Fibroblast of mammary gland (primary cell): ENCODE results near the gene COPZ1.
"Not testable (repeated sequence)": the region's sequence is repeated elsewhere in the genome, so short reads cannot be mapped to it uniquely, and the experiment has no call there.

Source experiments
- DNase-seq: peaks from one replicate; pipeline ENCODE4 v3.0.0-alpha.2; 2010; ENCODE audit warnings: low read depth
- H3K4me3 ChIP-seq: 2 replicates; pipeline ENCODE4 v1.5.1; 2011; ENCODE audit warnings: low read depth, mild to moderate bottlenecking, low read length, moderate library complexity; ENCODE audit not compliant: control insufficient read depth
- CTCF ChIP-seq: conservative IDR thresholded peaks from 2 replicates; pipeline ENCODE4 v1.5.1; 2011; ENCODE audit warnings: low read depth, low read length, inconsistent platforms; ENCODE audit not compliant: control insufficient read depth, insufficient read depth

COPZ1 gene

GRCh38 chr12:54301428-54302048 lies 23.4 kb upstream of the COPZ1 start:
- H3K4me3 ChIP-seq = no peak overlapping the region
- no peak for DNase-seq
- TF ChIP-seq CTCF = no peak

GRCh38 chr12:54303640-54304039 lies 21.3 kb upstream of the COPZ1 start:
- no peak for TF ChIP-seq CTCF
- no peak overlapping the region for H3K4me3 ChIP-seq
- DNase-seq = no peak

GRCh38 chr12:54304187-54304810 lies 20.6 kb upstream of the COPZ1 start:
- DNase-seq = no peak
- no peak overlapping the region for H3K4me3 ChIP-seq
- TF ChIP-seq CTCF = no peak

- TF ChIP-seq CTCF = no peak
- DNase-seq = peak; percentile 57
- no peak overlapping the region for H3K4me3 ChIP-seq
Observed at GRCh38 chr12:54306925-54307741, 17.8 kb upstream of the COPZ1 start.

- no peak for DNase-seq
- H3K4me3 ChIP-seq = no peak overlapping the region
Observed at GRCh38 chr12:54311051-54311450, 13.9 kb upstream of the COPZ1 start.

GRCh38 chr12:54312309-54312708 lies 12.6 kb upstream of the COPZ1 start:
- not testable (repeated sequence) for H3K4me3 ChIP-seq, DNase-seq

More at GRCh38 chr12:54311051-54311450, 13.9 kb upstream of the COPZ1 start:
- no peak for TF ChIP-seq CTCF

GRCh38 chr12:54321363-54321762 lies 3.6 kb upstream of the COPZ1 start:
- no peak for DNase-seq
- no peak for TF ChIP-seq CTCF
- no peak overlapping the region for H3K4me3 ChIP-seq

GRCh38 chr12:54325442-54326109 lies 645 bp downstream of the COPZ1 start:
- peak; percentile 19 for DNase-seq
- peak overlapping the region; percentile 98 for H3K4me3 ChIP-seq
